GM19397 (cell line): ENCODE data around the gene SPG21.
A peak's percentile ranks its signal among the peaks of the same experiment; 100 is the strongest.

Experiments used
- ATAC-seq: cut with Tn5 transposase; IDR thresholded peaks from one replicate; pipeline ENCODE4 v1.9.1; 2021; ENCODE audit warnings: mild to moderate bottlenecking, moderate library complexity; ENCODE audit not compliant: unreplicated experiment

SPG21 gene

DNA sequence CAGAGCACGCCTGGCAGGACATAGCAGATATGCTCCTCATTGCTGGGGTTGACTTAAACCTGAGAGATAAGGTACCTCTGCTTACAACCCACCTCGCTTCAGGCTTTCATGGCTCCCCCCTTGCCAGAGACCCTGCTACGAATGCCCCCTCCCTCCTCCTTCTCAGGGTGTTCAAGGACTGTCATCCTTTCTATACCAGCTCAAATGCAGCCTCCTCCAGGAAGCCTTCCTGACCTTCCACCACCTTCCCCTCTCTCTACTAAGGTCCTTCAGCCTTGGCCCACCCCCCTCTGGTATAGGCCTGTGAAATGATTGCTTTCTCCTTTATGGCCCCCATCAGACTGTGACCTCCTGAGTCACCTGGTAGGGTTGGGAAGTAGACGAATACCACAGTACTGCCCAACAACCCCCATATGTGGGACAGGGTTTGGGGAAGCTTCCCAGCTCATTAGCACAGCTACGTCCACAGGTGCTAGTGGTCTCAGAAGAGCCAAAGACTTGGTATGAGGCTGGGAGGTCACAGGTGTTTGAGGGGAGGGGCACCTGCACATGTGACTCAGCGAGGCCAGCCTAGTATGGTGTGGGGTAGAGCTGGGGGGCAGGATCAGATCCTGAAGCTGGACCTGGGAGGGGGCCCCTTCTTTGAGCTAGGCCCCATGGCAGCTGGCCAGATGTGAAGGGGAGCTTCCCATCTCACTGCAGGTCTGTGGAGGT, 46.0 kb downstream of the SPG21 start:
- no peak for ATAC-seq

DNA sequence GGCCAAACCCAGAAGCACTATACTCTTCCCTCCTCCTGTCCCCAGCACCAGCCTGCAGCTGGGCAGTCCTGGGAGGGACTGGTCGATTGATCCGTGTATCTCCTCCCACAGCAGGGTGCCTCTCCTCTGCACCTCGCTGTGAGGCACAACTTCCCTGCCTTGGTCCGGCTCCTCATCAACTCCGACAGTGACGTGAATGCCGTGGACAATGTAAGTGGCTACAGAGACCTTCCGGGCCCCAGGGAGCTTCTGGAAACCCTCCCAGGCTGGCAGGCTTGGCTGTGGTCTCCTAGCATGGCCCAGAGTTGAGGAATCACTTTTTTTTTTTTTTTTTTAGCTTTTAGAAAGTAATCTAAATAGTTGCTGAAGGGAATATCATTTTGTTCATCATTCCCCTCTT, 47.4 kb downstream of the SPG21 start:
- no peak for ATAC-seq

DNA sequence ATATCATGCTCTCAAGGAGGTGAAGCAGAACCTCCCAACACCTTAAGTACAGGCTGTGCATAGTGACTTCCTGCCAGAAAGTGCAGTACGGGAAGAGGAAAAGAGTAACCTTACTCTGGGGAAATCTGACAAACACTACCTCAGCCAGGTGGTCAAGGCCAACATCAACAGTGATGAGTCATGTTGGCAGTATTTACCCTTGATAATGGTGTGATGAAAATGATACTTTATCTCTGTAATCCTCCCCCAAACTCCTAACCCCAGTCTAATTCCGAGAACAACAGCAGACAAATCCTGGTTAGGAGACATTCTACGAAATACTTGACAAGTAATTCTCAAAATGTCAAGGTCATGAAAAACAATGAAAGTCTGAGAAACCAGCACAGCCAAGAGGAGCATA, 51.5 kb downstream of the SPG21 start:
- no peak for ATAC-seq

DNA sequence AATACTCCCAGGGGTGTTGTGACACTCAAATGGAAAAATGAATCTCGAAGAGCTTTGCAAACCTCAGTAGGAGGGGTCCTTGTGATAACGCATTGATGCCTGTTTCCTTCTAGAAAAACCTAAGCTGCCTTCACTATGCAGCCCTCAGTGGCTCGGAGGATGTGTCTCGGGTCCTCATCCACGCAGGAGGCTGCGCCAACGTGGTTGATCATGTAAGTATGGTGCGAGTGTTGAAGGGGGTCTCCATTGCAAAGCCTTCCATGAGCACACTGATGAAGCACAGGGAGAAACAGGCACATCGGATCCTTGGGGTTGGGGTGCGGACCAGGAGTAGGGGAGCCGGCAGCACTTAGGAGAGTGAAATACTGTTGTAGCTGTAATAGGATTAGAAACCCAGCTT, 55.7 kb downstream of the SPG21 start:
- no peak for ATAC-seq

DNA sequence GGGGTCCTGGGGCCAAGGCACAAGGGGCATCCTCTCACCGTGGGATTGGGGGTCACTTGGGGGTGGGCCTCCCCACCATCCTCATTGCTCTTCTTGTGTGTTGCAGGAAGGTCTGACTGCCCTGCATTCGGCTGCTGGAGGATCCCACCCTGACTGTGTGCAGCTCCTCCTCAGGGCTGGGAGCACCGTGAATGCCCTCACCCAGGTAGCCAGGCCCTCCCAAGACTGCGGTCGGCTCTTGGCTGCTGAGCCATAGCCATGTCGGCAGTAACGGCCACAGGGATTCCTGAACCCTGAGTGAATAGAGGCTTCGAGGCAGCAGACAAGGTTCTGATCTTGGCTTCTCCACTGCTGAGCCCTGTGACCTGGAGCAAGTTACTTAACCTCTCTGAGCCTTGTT, 58.3 kb downstream of the SPG21 start:
- no peak for ATAC-seq

DNA sequence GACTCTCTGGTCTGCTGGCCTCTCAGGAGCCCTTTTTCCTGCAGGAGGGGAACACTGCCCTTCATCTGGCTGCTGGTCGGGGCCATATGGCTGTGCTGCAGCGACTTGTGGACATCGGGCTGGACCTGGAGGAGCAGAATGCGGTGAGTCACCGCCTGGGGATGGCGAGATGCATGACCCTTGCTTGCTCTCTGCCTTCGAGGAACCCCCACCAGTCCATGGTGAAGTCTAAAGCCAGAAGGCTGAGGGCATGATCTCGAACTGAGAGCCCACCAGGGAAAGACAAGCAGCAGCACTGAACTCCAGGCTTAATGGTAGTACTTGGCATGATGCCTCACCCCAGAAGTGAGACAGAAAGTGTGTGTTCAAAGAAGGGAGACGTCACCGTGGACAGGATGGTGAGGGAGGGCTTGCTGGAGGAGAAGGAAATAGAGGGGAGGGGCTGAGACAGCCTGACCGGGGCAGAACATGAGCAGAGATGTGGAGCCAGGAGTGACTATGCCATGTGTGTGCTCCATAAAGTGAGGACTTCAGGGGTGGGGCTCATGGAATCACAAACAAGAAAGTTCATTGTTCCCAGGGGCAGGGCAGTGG, 58.8 kb downstream of the SPG21 start:
- ATAC-seq: no peak

DNA sequence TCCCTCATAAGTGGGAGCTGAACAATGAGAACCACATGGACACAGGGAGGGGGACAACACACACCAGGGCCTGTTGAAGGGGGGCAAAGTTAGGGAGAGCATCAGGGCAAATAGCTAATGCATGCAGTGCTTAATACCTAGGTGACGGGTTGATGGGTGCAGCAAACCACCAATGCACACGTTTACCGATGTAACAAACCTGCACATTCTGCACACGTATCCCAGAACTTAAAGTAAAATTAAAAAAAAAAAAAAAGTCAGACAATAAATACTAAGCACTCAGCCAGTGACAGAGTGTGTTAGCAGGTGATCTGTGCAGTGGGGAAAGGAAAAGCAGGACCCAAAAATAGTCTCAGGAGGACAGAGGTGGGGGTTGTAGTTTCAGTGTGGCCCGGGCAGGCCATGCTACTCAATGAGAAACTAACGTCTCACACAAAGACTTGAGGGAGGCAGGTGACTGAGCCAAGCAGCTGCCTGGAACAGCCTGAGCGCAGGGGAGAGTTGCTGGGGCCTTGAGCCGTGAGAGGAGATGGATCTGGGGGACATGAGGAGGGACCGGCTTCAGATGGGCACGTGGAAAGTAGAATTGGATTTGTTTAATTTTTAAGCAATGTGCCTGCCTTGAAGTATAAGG, 59.6 kb downstream of the SPG21 start:
- ATAC-seq: peak; percentile 60

DNA sequence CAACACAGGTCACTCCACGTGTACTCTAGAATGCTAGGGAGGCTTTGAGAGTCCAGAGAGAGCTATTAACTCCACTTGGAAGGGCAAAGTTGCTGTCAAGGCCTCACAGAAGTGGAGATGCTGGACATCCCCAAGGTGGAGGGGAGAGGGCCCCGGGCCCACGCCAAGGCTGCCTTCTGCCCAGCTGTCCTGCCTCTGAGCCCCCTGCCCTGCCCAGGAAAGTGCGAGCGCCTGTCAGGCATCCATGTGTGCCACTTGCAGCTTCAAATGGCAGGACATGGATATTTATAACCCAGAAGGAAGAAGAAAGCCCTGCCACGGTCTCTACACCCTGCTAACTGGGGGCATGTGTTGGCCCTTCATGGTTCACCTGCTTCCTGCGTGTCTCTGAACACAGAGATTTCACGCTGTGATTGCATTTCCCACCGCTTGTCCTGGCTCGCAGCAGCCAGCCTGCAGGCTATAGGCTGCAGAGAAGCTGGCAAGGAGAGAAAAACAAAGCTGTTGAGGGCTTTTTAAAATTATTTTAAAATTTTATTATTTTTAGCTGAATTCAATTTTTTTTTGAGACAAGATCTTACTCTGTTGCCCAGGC, 61.0 kb downstream of the SPG21 start:
- ATAC-seq: no peak

DNA sequence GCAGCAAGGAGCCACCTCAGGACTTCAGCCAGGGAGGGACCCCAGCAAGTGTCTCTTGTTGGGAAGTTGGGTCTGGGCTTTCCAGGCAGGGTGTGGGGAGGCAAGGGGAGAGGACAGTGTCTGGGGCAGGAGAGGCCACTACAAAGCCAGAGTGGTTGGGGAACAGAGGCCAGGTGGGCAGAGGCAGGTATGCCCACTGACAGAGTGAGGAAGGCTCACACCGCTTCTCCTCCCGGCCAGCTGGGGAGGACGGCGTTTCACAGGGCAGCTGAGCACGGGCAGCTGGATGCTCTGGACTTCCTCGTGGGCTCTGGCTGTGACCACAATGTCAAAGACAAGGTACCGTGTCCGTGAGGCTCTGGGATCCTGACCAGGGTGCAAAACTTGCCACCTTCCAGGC, 63.1 kb downstream of the SPG21 start:
- no peak for ATAC-seq

DNA sequence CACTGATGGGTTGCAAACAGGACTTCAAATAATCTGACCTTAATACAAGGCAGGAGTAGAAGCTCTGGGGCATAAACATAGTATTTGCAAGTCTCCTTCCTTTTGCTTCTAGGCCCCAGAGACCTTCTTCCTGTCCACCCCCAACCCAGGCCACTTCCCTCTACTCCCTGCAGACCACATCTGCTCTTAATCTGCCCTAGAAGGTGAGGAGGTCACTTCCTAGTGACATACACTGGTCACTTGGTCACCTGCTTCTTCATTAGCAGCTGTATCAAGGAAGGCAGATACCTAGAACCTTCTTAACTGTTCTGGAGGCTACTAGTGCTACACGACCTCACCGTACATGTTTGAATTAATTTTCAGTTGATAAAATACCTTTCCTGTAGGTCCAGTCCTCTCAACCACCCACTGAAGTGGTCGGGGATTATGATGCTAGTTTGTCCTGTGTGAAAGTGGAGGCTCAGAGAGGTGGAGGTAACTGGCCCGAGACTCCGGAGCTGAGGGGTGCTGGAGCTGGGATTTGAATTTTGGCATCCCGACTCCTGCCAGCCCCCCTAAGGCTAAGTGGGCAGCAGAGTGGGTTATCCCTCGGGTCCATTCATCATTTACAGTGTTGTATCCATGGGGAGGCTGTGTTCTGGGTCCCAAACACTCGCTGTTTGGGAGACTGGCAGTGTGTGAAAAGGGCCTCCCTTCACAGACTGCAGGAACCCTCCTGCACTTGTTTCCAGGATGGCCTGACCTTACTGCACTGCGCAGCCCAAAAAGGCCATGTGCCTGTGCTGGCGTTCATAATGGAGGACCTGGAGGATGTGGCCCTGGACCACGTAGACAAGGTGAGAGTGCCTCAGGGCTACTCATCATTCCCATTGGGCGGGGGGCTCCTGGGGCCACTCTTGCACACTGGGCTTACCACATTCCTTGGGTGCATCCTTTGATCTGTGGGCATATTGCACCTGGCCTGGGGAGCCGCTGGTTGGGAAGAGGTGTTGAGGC, 64.1 kb downstream of the SPG21 start:
- ATAC-seq: no peak

DNA sequence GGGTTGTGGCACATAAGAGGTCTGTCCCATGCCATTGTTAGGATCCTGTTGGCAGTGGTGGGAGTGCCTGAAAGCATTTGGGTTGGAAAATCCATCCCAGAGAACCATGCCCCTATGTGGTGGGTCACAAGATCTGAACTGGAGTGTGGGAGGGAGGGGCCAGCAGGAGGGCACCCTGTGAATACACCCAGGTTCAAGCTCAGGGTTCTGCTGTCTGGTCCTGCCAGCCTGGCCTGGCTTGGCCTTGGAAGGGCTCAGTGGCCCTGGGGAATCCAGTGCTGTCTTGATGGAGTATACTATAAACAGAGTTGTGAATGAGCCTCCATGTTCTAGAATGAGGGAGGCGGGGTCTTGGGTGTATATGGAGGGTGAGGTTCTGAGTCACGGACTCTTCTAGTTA, 66.2 kb downstream of the SPG21 start:
- no peak for ATAC-seq

DNA sequence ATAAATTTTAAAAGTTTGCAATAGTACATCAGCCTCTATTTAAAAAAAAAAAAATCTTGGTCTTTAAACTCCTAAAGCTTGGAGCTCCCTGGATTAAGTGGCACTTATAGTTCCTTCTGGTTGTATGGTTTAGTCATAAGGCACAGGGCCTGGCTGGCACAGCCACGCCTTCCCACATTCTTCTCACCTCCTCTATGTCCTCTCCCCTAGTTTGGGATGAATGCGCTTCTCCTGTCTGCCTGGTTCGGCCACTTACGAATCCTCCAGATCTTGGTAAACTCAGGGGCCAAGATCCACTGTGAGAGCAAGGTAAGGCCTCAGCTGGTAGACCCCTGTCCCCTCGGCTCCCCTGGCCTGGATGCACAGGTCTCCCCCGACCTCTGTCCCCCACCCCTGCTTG, 68.0 kb downstream of the SPG21 start:
- no peak for ATAC-seq

DNA sequence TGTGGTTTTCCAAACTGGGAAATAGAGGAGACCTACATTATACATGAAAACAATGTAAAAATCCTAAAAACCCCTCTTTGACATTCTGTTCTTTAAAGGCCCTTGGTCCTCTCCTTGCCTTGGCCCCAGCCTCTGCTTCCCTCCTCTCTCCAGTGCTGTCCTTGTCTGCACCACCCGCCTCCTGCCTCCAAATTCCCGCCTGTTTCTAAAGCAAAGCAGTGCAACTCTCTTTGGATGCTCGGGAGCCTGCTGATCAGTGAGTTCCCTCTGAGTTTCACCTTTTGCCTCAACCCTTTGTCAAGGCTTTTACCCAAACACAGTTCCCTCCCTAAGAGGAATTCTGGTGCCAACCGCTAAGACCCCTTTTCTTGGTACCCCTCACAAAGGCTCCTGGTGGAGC, 70.0 kb downstream of the SPG21 start:
- ATAC-seq: no peak

DNA sequence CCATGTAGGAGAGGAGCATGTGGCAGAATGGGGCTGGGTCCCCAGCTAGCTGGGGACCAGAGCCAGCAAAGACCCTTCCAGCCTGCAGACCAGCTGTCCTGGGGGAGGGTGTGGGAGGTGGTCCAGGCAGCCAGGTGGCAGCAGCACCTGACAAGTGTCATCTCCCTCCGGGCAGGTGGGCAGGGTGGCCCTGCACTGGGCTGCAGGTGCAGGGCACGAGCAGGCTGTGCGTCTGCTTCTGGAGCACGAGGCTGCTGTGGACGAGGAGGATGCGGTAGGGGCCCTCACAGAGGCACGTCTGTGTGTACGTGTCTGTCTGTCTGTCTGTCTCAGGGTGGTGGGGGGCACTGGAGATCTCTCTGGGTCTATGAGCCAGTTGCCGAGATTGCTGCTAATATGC, 72.5 kb downstream of the SPG21 start:
- no peak for ATAC-seq

DNA sequence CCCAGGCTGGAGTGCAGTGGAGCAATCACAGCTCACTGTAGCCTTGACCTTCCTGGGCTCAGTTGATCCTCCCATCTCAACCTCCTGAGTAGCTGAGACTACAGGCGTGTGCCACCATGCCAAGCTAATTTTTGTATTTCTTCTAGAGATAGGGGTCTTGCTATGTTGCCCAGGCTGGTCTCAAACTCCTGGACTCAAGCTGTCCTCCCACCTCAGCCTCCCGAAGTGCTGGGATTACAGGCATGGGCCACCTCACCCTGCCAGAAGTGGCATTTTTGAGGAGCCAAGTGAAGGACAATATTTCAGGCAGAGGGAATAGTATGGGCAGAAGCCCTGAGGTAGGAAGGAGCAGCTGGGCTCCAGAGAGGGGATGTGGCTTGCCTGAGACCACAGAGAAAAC, 73.3 kb downstream of the SPG21 start:
- no peak for ATAC-seq

DNA sequence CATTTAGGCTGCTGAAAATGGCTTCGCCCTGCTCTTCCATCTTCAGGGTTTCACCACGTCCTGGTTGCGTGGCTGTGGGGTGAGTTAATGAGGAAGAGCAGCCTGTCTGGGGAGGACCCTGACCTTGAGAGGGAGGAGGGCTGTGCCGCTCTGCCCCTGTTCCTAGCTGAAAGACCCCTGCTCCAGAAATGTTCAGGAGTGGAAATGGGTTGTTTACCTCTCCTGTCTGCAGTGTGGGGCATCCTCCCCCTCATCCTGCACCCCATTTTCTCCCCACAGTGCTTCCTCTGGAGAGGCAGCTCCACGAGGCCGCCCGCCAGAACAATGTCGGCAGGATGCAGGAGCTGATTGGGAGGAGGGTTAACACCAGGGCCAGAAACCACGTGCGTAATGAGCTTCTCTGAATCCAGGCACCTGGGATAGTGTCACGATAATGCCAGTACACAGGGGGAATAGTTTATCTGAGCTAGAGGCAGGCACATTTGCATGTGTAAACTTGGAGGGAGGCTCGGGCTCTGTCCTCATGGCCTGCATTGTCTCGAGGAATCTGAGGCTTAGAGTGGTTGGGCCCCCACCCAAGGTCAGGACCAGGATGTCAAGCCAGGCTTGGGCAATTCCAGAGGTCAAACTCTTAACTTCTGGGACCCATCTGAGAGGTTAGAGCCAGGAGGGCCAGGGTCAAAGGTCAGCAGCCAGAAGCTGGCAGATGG, 74.0 kb downstream of the SPG21 start:
- ATAC-seq: no peak
